NCI-H1092 treated with DMSO at 0.1 percent for 48 hours (cell line): ENCODE data around the gene ARHGAP27.
A peak's percentile ranks its signal among the peaks of the same experiment; 100 is the strongest.

Experiments used
- DNase-seq: peaks from one replicate; lab custom pipeline; 2025; lab: John Stamatoyannopoulos, UW

ARHGAP27 gene

GRCh38 chr17:45430738-45431530, 1.7 kb downstream of the ARHGAP27 start:
- DNase-seq: no peak

GRCh38 chr17:45430006-45430737, 2.5 kb downstream of the ARHGAP27 start:
- DNase-seq: no peak

- DNase-seq: peak; percentile 7
Measured at GRCh38 chr17:45429339-45430005, 3.2 kb downstream of the ARHGAP27 start.

DNA sequence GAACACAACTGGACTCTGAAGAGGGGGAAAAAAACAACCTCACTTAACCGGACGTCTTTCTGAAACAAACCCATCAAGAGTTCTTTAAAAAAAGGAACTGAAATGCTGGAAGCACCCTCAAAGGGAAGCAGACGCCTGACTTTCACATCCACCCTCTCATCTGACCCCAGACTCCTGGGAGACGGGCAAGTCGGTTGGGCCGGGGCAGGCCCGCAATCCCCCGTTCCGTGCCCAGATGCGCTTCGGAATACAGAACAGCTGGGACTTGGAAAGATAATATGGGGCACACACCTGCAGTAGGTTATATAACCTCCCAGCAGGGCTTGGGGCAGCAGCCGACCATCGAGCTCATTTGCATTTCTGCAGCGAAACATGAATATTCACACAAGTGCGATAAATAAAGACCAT, 3.7 kb downstream of the ARHGAP27 start:
- DNase-seq: no peak

- DNase-seq: peak; percentile 75
Measured at GRCh38 chr17:45428050-45428617, 4.5 kb downstream of the ARHGAP27 start.

DNA sequence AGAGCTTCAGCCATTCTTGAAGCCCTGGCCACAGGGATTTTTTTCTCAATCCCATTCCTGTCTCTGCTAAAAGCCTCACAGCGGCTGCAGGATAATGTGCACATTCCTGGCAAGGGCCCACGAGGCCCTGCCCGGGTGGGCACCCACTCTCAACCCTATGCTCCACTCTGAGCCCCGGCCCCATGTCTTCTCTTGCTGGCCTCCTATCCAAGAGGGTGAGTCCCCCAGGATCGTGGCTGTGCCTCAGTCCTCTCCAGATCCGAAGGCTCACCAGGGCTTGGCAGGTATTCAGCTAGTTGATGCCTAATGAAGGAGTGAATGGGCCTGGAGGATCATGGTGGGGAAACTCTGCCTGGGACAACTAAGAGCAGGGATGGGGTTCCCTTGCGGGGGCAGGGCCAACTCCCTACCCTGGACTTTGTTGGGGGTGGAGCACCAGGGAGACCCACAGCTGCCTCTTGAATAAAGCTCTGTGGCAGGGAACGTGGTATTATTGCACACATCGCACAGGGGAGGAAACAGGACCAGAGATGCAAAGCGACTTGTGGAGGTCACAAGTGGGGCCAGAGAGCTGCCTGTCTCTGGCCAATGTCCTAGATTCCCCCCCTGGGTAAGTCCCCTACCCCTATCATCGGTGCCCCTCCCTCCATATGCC, 5.4 kb downstream of the ARHGAP27 start:
- no peak for DNase-seq

GRCh38 chr17:45426561-45426960, 6.1 kb downstream of the ARHGAP27 start:
- no peak for DNase-seq

- DNase-seq: no peak
Measured at GRCh38 chr17:45425984-45426413, 6.7 kb downstream of the ARHGAP27 start.

GRCh38 chr17:45425125-45425983, 7.3 kb downstream of the ARHGAP27 start:
- DNase-seq: no peak

- DNase-seq: no peak
Measured at GRCh38 chr17:45424769-45425124, 7.9 kb downstream of the ARHGAP27 start.

GRCh38 chr17:45423975-45424335, 8.7 kb downstream of the ARHGAP27 start:
- DNase-seq: no peak

DNA sequence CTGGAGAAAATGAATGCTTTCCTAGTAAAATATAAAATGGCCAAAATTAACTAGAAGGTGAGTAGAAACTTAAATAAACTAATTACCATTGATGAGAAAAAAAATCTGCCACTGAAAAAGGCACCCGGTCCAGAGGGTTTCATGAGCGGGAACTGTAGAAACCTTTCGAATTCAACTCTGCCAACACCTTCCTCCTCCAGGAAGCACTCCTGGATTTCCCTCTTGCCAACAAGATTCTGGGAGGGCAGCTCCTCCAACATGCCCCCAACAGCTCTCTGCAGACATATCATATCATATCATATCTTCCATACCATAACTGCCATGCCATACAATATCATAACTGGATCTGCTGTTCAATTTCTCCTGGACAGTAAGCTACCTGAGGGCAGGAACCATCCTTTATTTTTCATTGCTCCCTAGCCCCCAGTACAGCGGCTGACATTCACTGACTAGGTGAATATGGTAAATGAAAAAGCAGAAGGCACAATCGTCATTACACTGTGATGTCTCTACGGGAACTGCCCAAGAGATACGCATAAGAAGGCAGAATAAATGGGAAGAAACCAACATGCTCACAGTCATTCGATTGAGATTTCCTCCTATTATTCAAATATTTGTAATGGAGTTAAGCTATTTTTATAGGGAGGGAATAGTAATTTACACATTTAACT, 9.2 kb downstream of the ARHGAP27 start:
- no peak for DNase-seq

GRCh38 chr17:45414990-45415881, 17.4 kb downstream of the ARHGAP27 start:
- no peak for DNase-seq

- no peak for DNase-seq
Measured at GRCh38 chr17:45413498-45413923, 19.2 kb downstream of the ARHGAP27 start.

DNA sequence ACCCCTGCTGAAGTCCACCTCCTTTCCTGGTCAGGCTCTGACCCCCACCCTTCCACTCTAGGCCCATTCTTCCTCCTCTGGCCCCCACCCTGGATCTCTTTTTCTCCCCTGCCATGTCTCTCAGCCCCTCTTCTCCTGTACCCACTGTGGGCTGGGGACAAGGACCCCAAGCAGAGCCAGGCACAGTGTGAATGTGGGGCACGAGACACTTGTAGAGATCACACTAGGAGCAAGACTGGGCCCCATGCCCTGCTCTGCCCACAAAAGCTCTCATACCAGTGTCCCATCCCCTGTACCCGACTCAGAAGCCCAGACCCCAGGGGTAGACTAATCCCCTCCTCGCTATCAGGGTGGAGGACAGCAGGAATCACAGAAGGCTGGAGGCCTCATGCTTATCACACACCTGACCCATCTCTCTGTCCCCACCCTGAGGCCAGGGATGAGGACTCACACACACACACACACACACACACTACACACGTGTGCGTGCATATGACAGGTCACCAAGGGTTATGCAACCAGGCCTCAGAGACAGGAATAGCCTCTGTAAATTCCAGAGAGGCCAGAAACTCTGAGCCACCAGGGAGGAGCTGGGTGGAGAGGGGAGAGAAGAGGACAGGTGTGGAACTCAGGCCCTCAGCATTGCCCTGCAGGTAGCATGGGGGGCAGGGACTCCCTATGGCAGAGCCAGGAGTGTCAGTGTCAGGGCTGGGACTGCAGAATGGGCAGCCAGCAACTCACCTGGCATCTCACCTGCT, 21.1 kb downstream of the ARHGAP27 start:
- no peak for DNase-seq

GRCh38 chr17:45410144-45411091, 22.3 kb downstream of the ARHGAP27 start:
- DNase-seq: no peak

DNA sequence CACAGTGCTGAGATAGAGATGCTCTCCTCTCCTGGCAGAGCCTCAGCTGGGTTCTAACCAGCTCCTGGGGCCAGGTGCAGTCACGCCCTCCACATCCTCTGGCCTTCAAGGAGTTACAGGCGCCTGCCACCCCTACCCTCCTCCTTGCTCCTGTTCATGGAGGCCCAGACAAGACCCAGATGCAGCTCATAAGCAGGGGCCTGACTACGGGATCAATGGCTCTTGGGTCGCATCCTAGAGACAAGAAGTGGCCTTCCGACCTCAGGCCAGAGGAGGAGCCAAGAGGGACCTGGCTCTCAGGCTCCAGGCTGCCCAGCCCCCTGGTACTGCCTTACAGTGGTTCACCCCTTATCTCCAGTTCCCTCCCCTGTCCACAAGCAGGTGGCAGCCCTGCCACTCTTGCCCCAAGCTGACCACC, 23.0 kb downstream of the ARHGAP27 start:
- DNase-seq: no peak
